ENCODE data around the gene ALDH1A3. TPM values are rescaled to one million over a fixed set of nuclear protein-coding genes. Genes with fewer than 3 reads are reported as not detected.

Gene ALDH1A3
- 10 to 100 TPM in 1 of 2 donors, 1 to 10 TPM in 1; 9.3 to 32.8 TPM for polyA plus RNA-seq

GRCh38 chr15:100879464-100880138 lies at the start of gene ALDH1A3:
ALDH1A3 (plus strand) TSS chr15:100879831; CDS start chr15:100879908, 77 bp downstream.
- Histone ChIP-seq H3K4me3 (ENCODE audit: low read depth in 1 of 2, low read length in 2 of 2) (peak within 1 kb of the TSS; percentile 53 to 59), H3K27ac (ENCODE audit: low read depth in 2 of 2, low read length in 1 of 2) (no peak within 1 kb of the TSS)
- 1% methylated on average over 71 to 93 of the region's 93 CpGs for WGBS, 2 donors

GRCh38 chr15:100831467-100831866 lies 48.2 kb upstream of the ALDH1A3 start:
- Histone ChIP-seq H3K9me3 (ENCODE audit: control insufficient read depth in 2 of 2, insufficient read depth in 1 of 2, low read depth in 1 of 2, low read length in 1 of 2) (no peaks in the 10 kb centered on the region), H3K4me1 (ENCODE audit: control insufficient read depth in 2 of 2, insufficient read depth in 2 of 2, low read length in 1 of 2) (no peaks in the 10 kb centered on the region), H3K27me3 (ENCODE audit: control insufficient read depth in 1 of 2, insufficient read depth in 2 of 2, low read length in 2 of 2) (no peaks in the 10 kb centered on the region), H3K27ac (ENCODE audit: low read depth in 2 of 2, low read length in 1 of 2) (no peak overlapping the region), H3K4me3 (ENCODE audit: low read depth in 1 of 2, low read length in 2 of 2) (no peak overlapping the region), H3K36me3 (ENCODE audit: control insufficient read depth in 2 of 2, insufficient read depth in 2 of 2, low read length in 1 of 2) (no peaks in the 10 kb centered on the region)
- 51 to 58% methylated on average over 5 of the region's 5 CpGs for WGBS, 2 donors

More at GRCh38 chr15:100879464-100880138, at the start of gene ALDH1A3:
- Histone ChIP-seq H3K36me3 (ENCODE audit: control insufficient read depth in 2 of 2, insufficient read depth in 2 of 2, low read length in 1 of 2) (no peaks in the 10 kb centered on the region), H3K9me3 (ENCODE audit: control insufficient read depth in 2 of 2, insufficient read depth in 1 of 2, low read depth in 1 of 2, low read length in 1 of 2) (no peaks in the 10 kb centered on the region), H3K27me3 (ENCODE audit: control insufficient read depth in 1 of 2, insufficient read depth in 2 of 2, low read length in 2 of 2) (no peaks in the 10 kb centered on the region), H3K4me1 (ENCODE audit: control insufficient read depth in 2 of 2, insufficient read depth in 2 of 2, low read length in 1 of 2) (peaks cover 5 to 8% of the 10 kb centered on the region in 2 donors)

GRCh38 chr15:100832149-100832942 lies 47.3 kb upstream of the ALDH1A3 start:
- Histone ChIP-seq H3K4me1 (ENCODE audit: control insufficient read depth in 2 of 2, insufficient read depth in 2 of 2, low read length in 1 of 2) (no peaks in the 10 kb centered on the region), H3K27me3 (ENCODE audit: control insufficient read depth in 1 of 2, insufficient read depth in 2 of 2, low read length in 2 of 2) (no peaks in the 10 kb centered on the region), H3K9me3 (ENCODE audit: control insufficient read depth in 2 of 2, insufficient read depth in 1 of 2, low read depth in 1 of 2, low read length in 1 of 2) (no peaks in the 10 kb centered on the region), H3K4me3 (ENCODE audit: low read depth in 1 of 2, low read length in 2 of 2) (no peak overlapping the region), H3K36me3 (ENCODE audit: control insufficient read depth in 2 of 2, insufficient read depth in 2 of 2, low read length in 1 of 2) (no peaks in the 10 kb centered on the region), H3K27ac (ENCODE audit: low read depth in 2 of 2, low read length in 1 of 2) (no peak overlapping the region)
- 84% methylated on average over 9 of the region's 9 CpGs for WGBS, 2 donors

- Histone ChIP-seq H3K36me3 (ENCODE audit: control insufficient read depth in 2 of 2, insufficient read depth in 2 of 2, low read length in 1 of 2) (no peaks in the 10 kb centered on the region), H3K27ac (ENCODE audit: low read depth in 2 of 2, low read length in 1 of 2) (no peak overlapping the region), H3K27me3 (ENCODE audit: control insufficient read depth in 1 of 2, insufficient read depth in 2 of 2, low read length in 2 of 2) (no peaks in the 10 kb centered on the region), H3K4me3 (ENCODE audit: low read depth in 1 of 2, low read length in 2 of 2) (no peak overlapping the region), H3K9me3 (ENCODE audit: control insufficient read depth in 2 of 2, insufficient read depth in 1 of 2, low read depth in 1 of 2, low read length in 1 of 2) (no peaks in the 10 kb centered on the region), H3K4me1 (ENCODE audit: control insufficient read depth in 2 of 2, insufficient read depth in 2 of 2, low read length in 1 of 2) (no peaks in the 10 kb centered on the region)
- WGBS, 2 donors: 79 to 83% methylated on average over 11 of the region's 11 CpGs
These were observed 45.9 kb upstream of the ALDH1A3 start for GRCh38 chr15:100833417-100834389.

GRCh38 chr15:100834731-100835130 lies 44.9 kb upstream of the ALDH1A3 start:
- H3K9me3 ChIP-seq (ENCODE audit: control insufficient read depth in 2 of 2, insufficient read depth in 1 of 2, low read depth in 1 of 2, low read length in 1 of 2): no peaks in the 10 kb centered on the region
- WGBS, 2 donors: 69 to 72% methylated on average over 3 of the region's 3 CpGs
- no peak overlapping the region for H3K27ac ChIP-seq (ENCODE audit: low read depth in 2 of 2, low read length in 1 of 2)
- no peaks in the 10 kb centered on the region for H3K27me3 ChIP-seq (ENCODE audit: control insufficient read depth in 1 of 2, insufficient read depth in 2 of 2, low read length in 2 of 2)
- no peak overlapping the region for H3K4me3 ChIP-seq (ENCODE audit: low read depth in 1 of 2, low read length in 2 of 2)
- H3K36me3 ChIP-seq (ENCODE audit: control insufficient read depth in 2 of 2, insufficient read depth in 2 of 2, low read length in 1 of 2): no peaks in the 10 kb centered on the region
- no peaks in the 10 kb centered on the region for H3K4me1 ChIP-seq (ENCODE audit: control insufficient read depth in 2 of 2, insufficient read depth in 2 of 2, low read length in 1 of 2)

GRCh38 chr15:100835636-100836035 lies 44.0 kb upstream of the ALDH1A3 start:
- H3K27ac ChIP-seq (ENCODE audit: low read depth in 2 of 2, low read length in 1 of 2): no peak overlapping the region
- no peaks in the 10 kb centered on the region for H3K4me1 ChIP-seq (ENCODE audit: control insufficient read depth in 2 of 2, insufficient read depth in 2 of 2, low read length in 1 of 2)
- no peaks in the 10 kb centered on the region for H3K27me3 ChIP-seq (ENCODE audit: control insufficient read depth in 1 of 2, insufficient read depth in 2 of 2, low read length in 2 of 2)
- no peaks in the 10 kb centered on the region for H3K36me3 ChIP-seq (ENCODE audit: control insufficient read depth in 2 of 2, insufficient read depth in 2 of 2, low read length in 1 of 2)
- H3K9me3 ChIP-seq (ENCODE audit: control insufficient read depth in 2 of 2, insufficient read depth in 1 of 2, low read depth in 1 of 2, low read length in 1 of 2): no peaks in the 10 kb centered on the region
- H3K4me3 ChIP-seq (ENCODE audit: low read depth in 1 of 2, low read length in 2 of 2): no peak overlapping the region
- 80 to 81% methylated on average over 5 of the region's 5 CpGs for WGBS, 2 donors

GRCh38 chr15:100836501-100836900 lies 43.1 kb upstream of the ALDH1A3 start:
- no peaks in the 10 kb centered on the region for H3K27me3 ChIP-seq (ENCODE audit: control insufficient read depth in 1 of 2, insufficient read depth in 2 of 2, low read length in 2 of 2)
- no peak overlapping the region for H3K4me3 ChIP-seq (ENCODE audit: low read depth in 1 of 2, low read length in 2 of 2)
- H3K36me3 ChIP-seq (ENCODE audit: control insufficient read depth in 2 of 2, insufficient read depth in 2 of 2, low read length in 1 of 2): no peaks in the 10 kb centered on the region
- no peak overlapping the region for H3K27ac ChIP-seq (ENCODE audit: low read depth in 2 of 2, low read length in 1 of 2)
- H3K9me3 ChIP-seq (ENCODE audit: control insufficient read depth in 2 of 2, insufficient read depth in 1 of 2, low read depth in 1 of 2, low read length in 1 of 2): no peaks in the 10 kb centered on the region
- no peaks in the 10 kb centered on the region for H3K4me1 ChIP-seq (ENCODE audit: control insufficient read depth in 2 of 2, insufficient read depth in 2 of 2, low read length in 1 of 2)
- 74 to 81% methylated on average over 5 of the region's 5 CpGs for WGBS, 2 donors

- no peaks in the 10 kb centered on the region for H3K9me3 ChIP-seq (ENCODE audit: control insufficient read depth in 2 of 2, insufficient read depth in 1 of 2, low read depth in 1 of 2, low read length in 1 of 2)
- H3K27ac ChIP-seq (ENCODE audit: low read depth in 2 of 2, low read length in 1 of 2): no peak overlapping the region
- H3K36me3 ChIP-seq (ENCODE audit: control insufficient read depth in 2 of 2, insufficient read depth in 2 of 2, low read length in 1 of 2): no peaks in the 10 kb centered on the region
- no peaks in the 10 kb centered on the region for H3K4me1 ChIP-seq (ENCODE audit: control insufficient read depth in 2 of 2, insufficient read depth in 2 of 2, low read length in 1 of 2)
- 83 to 88% methylated on average over 3 of the region's 3 CpGs for WGBS, 2 donors
- no peak overlapping the region for H3K4me3 ChIP-seq (ENCODE audit: low read depth in 1 of 2, low read length in 2 of 2)
- H3K27me3 ChIP-seq (ENCODE audit: control insufficient read depth in 1 of 2, insufficient read depth in 2 of 2, low read length in 2 of 2): no peaks in the 10 kb centered on the region
These were observed 38.2 kb upstream of the ALDH1A3 start for GRCh38 chr15:100841426-100841825.
